Skeletal muscle satellite cell (primary cell): ENCODE measurements around the gene QKI.
"Not testable (repeated sequence)": the region's sequence is repeated elsewhere in the genome, so short reads cannot be mapped to it uniquely, and the experiment has no call there.

Source experiments
- H3K27me3 ChIP-seq: 2 replicates; pipeline ENCODE4 v1.7.0; 2013; ENCODE audit warnings: low read length; ENCODE audit not compliant: control insufficient read depth, insufficient read depth
- H3K36me3 ChIP-seq: 2 replicates; pipeline ENCODE4 v1.7.0; 2013; ENCODE audit warnings: mild to moderate bottlenecking, control low read depth, low read length; ENCODE audit not compliant: insufficient read depth
- H3K4me1 ChIP-seq: 2 replicates; pipeline ENCODE4 v1.7.0; 2013; ENCODE audit warnings: low read length; ENCODE audit not compliant: control insufficient read depth, insufficient read depth
- H3K4me2 ChIP-seq: 2 replicates; pipeline ENCODE4 v1.7.0; 2013; ENCODE audit warnings: mild to moderate bottlenecking, low read length
- H3K4me3 ChIP-seq: 2 replicates; pipeline ENCODE4 v1.7.0; 2013; ENCODE audit warnings: low read length
- H3K9ac ChIP-seq: 2 replicates; pipeline ENCODE4 v1.7.0; 2013; ENCODE audit warnings: mild to moderate bottlenecking, low read depth, low read length, moderate library complexity
- H3K9me3 ChIP-seq: replicated peaks from 2 replicates; pipeline ENCODE4 v1.7.0; 2013; ENCODE audit warnings: mild to moderate bottlenecking, control low read depth, low read length

The QKI gene

DNA sequence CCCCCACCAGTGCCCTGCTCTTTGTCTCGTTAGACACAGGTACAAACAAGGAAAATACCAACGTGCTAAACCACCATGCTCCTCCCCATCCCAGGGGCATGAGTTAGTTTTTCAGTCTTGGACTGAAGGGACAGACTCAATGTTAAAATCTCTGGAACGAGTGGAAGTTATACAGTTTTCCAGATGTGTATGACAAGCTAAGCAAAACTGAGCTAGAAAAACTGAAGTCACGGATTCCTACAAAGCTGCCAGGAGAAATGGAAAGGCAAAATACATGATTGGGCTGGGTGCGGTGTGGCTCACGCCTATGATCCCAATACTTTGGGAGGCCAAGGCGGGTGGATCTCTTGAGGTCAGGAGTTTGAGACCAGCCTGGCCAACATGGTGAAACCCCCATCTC lies 34.3 kb upstream of the QKI start:
- Histone ChIP-seq H3K9ac (no peak overlapping the region), H3K27me3 (peaks cover 4% of the 10 kb centered on the region), H3K9me3 (no peaks in the 10 kb centered on the region), H3K36me3 (no peaks in the 10 kb centered on the region), H3K4me1 (no peaks in the 10 kb centered on the region), H3K4me3 (no peak overlapping the region), H3K4me2 (no peak overlapping the region)

DNA sequence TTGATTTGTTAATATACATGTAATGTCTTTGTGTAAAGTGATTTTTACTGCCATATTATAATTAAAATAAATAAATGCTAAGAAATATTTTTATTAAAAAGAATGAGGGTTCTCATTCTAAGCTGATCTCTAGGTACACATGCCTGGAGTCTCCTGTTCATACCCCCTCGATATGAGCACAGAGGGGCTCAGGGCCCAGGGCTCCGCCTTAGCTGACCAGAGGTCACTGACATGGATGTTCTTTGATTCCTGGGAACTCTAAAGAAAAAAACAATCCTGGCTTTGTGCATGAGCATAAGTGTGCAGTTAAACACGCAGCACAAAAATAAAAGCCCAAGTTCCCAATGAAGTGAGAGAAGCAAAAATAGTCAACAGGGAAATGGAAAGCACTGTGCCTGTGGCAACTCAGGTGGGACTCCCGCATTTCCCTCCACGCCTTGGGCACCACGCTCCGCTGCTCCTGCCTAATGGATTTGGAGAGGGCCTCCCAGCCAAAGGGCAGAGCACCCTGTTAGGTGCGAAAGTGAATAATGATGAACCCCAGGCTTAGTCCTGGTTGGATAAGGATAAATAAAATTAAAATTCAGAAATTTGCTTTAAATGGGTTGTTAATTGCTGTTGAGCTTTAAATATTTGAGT lies 33.3 kb upstream of the QKI start:
- no peak overlapping the region for H3K9ac ChIP-seq
- H3K27me3 ChIP-seq, result peaks cover 4% of the 10 kb centered on the region
- H3K4me3 ChIP-seq, result no peak overlapping the region
- H3K36me3 ChIP-seq, result no peaks in the 10 kb centered on the region
- no peaks in the 10 kb centered on the region for H3K4me1 ChIP-seq
- no peak overlapping the region for H3K4me2 ChIP-seq
- no peaks in the 10 kb centered on the region for H3K9me3 ChIP-seq

- not testable (repeated sequence) for H3K27me3 ChIP-seq, H3K9me3 ChIP-seq, H3K4me1 ChIP-seq, H3K4me2 ChIP-seq, H3K36me3 ChIP-seq, H3K4me3 ChIP-seq, H3K9ac ChIP-seq
These were observed 31.1 kb upstream of the QKI start for GRCh38 chr6:163383396-163383795.

DNA sequence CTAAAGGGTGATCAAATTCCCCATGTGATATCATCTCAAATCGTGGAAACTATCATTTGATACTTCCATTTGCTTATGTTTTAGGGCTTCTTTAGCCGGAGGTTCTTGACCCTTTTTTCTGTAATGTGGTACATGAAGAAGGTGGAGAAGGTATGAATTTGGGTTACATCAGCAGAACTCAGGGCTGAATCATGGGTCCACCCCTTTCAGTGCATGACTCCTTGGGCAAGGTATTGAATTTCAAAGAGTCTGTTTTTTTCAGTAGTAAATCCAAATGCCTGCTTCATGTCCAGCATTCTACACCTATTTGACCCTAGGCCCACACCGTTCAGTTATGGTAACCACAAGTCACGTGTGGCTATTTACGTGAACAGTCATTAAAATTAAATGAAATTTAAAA lies 30.6 kb upstream of the QKI start:
- no peak overlapping the region for H3K4me2 ChIP-seq
- H3K4me3 ChIP-seq, result no peak overlapping the region
- H3K4me1 ChIP-seq, result no peaks in the 10 kb centered on the region
- no peaks in the 10 kb centered on the region for H3K9me3 ChIP-seq
- no peaks in the 10 kb centered on the region for H3K27me3 ChIP-seq
- H3K36me3 ChIP-seq, result no peaks in the 10 kb centered on the region
- H3K9ac ChIP-seq, result no peak overlapping the region

GRCh38 chr6:163384510-163384909 lies 30.0 kb upstream of the QKI start:
- Histone ChIP-seq H3K9ac (no peak overlapping the region), H3K4me2 (no peak overlapping the region), H3K27me3 (no peaks in the 10 kb centered on the region), H3K4me3 (no peak overlapping the region), H3K9me3 (no peaks in the 10 kb centered on the region), H3K36me3 (no peaks in the 10 kb centered on the region), H3K4me1 (no peaks in the 10 kb centered on the region)

DNA sequence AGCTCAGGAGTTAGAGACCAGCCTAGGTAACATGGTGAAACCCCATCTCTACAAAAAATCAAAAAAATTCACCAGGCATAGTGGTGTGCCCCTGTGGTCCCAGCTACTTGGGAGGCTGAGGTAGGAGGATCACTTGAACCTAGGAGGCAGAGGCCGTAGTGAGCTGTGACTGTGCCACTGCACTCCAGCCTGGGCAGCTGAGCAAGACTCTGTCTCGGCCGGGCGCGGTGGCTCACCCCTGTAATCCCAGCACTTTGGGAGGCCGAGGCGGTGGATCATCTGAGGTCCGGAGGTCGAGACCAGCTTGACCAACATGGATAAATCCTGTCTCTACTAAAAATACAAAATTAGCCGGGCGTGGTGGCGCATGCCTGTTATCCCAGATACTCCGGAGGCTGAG lies 29.0 kb upstream of the QKI start:
- H3K36me3 ChIP-seq, H3K9ac ChIP-seq, H3K27me3 ChIP-seq, H3K4me3 ChIP-seq, H3K4me1 ChIP-seq, H3K4me2 ChIP-seq, H3K9me3 ChIP-seq: not testable (repeated sequence)

GRCh38 chr6:163386329-163386908 lies 28.1 kb upstream of the QKI start:
- H3K9me3 ChIP-seq, result no peaks in the 10 kb centered on the region
- H3K4me1 ChIP-seq, result no peaks in the 10 kb centered on the region
- no peak overlapping the region for H3K4me2 ChIP-seq
- no peaks in the 10 kb centered on the region for H3K36me3 ChIP-seq
- no peak overlapping the region for H3K4me3 ChIP-seq
- no peaks in the 10 kb centered on the region for H3K27me3 ChIP-seq
- H3K9ac ChIP-seq, result no peak overlapping the region

GRCh38 chr6:163387317-163387716 lies 27.2 kb upstream of the QKI start:
- no peaks in the 10 kb centered on the region for H3K9me3 ChIP-seq
- no peak overlapping the region for H3K4me3 ChIP-seq
- H3K27me3 ChIP-seq, result no peaks in the 10 kb centered on the region
- no peaks in the 10 kb centered on the region for H3K4me1 ChIP-seq
- H3K36me3 ChIP-seq, result no peaks in the 10 kb centered on the region
- H3K4me2 ChIP-seq, result no peak overlapping the region
- H3K9ac ChIP-seq, result no peak overlapping the region

GRCh38 chr6:163389354-163389753 lies 25.2 kb upstream of the QKI start:
- Histone ChIP-seq H3K9ac (no peak overlapping the region), H3K4me3 (no peak overlapping the region), H3K36me3 (no peaks in the 10 kb centered on the region), H3K4me1 (no peaks in the 10 kb centered on the region), H3K4me2 (no peak overlapping the region), H3K27me3 (no peaks in the 10 kb centered on the region), H3K9me3 (no peaks in the 10 kb centered on the region)

GRCh38 chr6:163390770-163391169 lies 23.7 kb upstream of the QKI start:
- Histone ChIP-seq H3K4me1 (no peaks in the 10 kb centered on the region), H3K4me2 (no peak overlapping the region), H3K27me3 (no peaks in the 10 kb centered on the region), H3K9me3 (no peaks in the 10 kb centered on the region), H3K36me3 (no peaks in the 10 kb centered on the region), H3K9ac (no peak overlapping the region), H3K4me3 (no peak overlapping the region)

DNA sequence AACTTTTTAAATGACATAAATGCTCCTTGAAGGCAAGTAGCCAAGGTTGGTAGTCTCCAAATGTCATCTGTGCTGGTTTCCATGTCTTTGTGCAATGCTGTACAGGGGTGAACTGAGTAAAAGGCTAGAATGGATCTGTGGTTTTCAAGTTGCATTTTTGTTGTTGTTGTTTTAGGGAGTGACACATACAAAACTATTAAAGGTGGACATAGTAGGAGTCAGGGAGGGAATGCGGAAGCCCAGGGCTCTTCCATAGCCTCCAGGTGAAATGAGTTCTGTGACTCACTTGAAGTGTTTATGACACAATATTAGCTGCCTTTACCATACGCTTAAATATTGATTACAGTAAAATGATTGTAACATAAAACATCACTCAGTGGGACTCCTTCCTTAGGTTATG lies 22.5 kb upstream of the QKI start:
- H3K27me3 ChIP-seq, result no peaks in the 10 kb centered on the region
- no peak overlapping the region for H3K4me2 ChIP-seq
- H3K4me1 ChIP-seq, result peaks cover 5% of the 10 kb centered on the region
- H3K4me3 ChIP-seq, result no peak overlapping the region
- no peaks in the 10 kb centered on the region for H3K9me3 ChIP-seq
- H3K9ac ChIP-seq, result no peak overlapping the region
- no peaks in the 10 kb centered on the region for H3K36me3 ChIP-seq

- no peak overlapping the region for H3K4me3 ChIP-seq
- no peaks in the 10 kb centered on the region for H3K36me3 ChIP-seq
- H3K9ac ChIP-seq, result no peak overlapping the region
- no peaks in the 10 kb centered on the region for H3K27me3 ChIP-seq
- no peak overlapping the region for H3K4me2 ChIP-seq
- H3K9me3 ChIP-seq, result no peaks in the 10 kb centered on the region
- H3K4me1 ChIP-seq, result peaks cover 5% of the 10 kb centered on the region
These were observed 22.0 kb upstream of the QKI start for GRCh38 chr6:163392533-163392932.
